HFFc6 (cell line): ENCODE results near the gene KCNMA1. TPM values are rescaled to one million over a fixed set of nuclear protein-coding genes. Genes with fewer than 3 reads are reported as not detected.
A peak's percentile ranks its signal among the peaks of the same experiment; 100 is the strongest.

Experiments used
- DNase-seq: peaks from one replicate; pipeline ENCODE4 v3.0.0-alpha.2; 2018
- H3K27ac Mint-ChIP-seq: 2 replicates; pipeline ENCODE4 v1.8.0; 2020; ENCODE audit warnings: mild to moderate bottlenecking, mixed read lengths
- H3K27me3 Mint-ChIP-seq: 2 replicates; pipeline ENCODE4 v1.8.0; 2021; ENCODE audit warnings: mild to moderate bottlenecking, moderate library complexity, mixed read lengths; ENCODE audit not compliant: insufficient read depth
- H3K36me3 Mint-ChIP-seq: 2 replicates; pipeline ENCODE4 v1.8.0; 2021; ENCODE audit warnings: low read depth, mixed read lengths
- H3K4me1 Mint-ChIP-seq: 2 replicates; pipeline ENCODE4 v1.8.0; 2020; ENCODE audit warnings: low read depth, mixed read lengths
- H3K4me3 Mint-ChIP-seq: 2 replicates; pipeline ENCODE4 v1.8.0; 2020; ENCODE audit warnings: mild to moderate bottlenecking, moderate library complexity, mixed read lengths
- H3K9me3 Mint-ChIP-seq: 2 replicates; pipeline ENCODE4 v1.8.0; 2020; ENCODE audit warnings: mild to moderate bottlenecking, mixed read lengths
- total RNA-seq, 6 experiments: library from RNA; stranded (reverse); fragmentation: NEBNext Ultra II Directional; extraction: Animal tissue kit (Norgen Biotek cat#: 25700); gene quantifications; 2 replicates in 1 of 6; 3 replicates in 5 of 6; pipeline ENCODE4 v1.2.3, GENCODE V29; 2021
- TF ChIP-seq, protein P1 (sequence below): fragments of 200-600 bp; sonication (generic); IDR thresholded peaks from 2 replicates; pipeline ENCODE4 v1.5.0; 2021; ENCODE audit warnings: antibody characterized with exemption, mild to moderate bottlenecking

KCNMA1 gene
- total RNA-seq, 6 experiments from 2014 or later = 87.1 to 191 (median 93.5) TPM

DNA sequence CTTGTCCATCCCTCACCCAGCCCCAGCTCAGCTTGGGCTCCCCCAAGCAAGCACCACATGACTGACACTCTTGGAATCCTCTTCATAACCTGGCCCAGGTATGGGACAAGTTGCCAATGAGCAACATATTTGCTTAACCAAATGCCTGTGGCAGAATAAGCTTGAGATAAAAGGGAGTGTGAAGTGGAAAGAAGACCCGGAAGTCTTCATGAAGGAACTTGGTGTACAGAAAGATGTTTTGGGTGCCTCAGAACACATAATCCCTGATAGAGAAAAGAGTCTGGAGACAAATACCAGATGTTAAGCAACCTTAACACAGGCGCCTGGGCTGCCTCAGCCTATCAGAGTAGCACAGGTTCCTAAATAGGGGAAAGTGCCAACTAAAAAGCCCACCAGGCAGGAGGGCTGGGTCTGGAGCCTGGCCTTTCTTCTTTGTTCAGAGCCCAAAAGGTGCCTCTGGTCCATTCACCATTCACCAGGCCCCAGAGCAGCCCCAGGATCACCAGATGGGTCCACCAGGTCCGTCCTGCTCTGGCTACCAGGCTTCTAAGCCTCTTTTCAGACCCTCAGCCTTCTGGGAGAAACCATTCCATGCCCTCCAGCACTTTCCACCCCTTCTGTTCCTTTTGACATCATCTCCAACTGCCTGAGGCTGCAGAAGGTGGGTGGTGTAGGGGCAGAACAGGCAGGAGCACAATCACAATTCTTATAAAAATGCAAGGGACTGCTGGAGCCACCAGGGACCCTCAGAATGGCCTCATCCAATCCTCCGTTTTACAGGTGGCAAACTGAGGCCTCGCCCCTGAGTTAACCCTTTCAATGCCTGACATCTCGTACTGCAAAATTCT is 22.6 kb downstream of the KCNMA1 start:
- no peak for DNase-seq
- TF ChIP-seq, protein P1, sequence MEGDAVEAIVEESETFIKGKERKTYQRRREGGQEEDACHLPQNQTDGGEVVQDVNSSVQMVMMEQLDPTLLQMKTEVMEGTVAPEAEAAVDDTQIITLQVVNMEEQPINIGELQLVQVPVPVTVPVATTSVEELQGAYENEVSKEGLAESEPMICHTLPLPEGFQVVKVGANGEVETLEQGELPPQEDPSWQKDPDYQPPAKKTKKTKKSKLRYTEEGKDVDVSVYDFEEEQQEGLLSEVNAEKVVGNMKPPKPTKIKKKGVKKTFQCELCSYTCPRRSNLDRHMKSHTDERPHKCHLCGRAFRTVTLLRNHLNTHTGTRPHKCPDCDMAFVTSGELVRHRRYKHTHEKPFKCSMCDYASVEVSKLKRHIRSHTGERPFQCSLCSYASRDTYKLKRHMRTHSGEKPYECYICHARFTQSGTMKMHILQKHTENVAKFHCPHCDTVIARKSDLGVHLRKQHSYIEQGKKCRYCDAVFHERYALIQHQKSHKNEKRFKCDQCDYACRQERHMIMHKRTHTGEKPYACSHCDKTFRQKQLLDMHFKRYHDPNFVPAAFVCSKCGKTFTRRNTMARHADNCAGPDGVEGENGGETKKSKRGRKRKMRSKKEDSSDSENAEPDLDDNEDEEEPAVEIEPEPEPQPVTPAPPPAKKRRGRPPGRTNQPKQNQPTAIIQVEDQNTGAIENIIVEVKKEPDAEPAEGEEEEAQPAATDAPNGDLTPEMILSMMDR = no peak
- H3K9me3 Mint-ChIP-seq = no peaks in the 10 kb centered on the region
- no peak overlapping the region for H3K27ac Mint-ChIP-seq
- peaks cover 57% of the 10 kb centered on the region for H3K4me1 Mint-ChIP-seq
- no peaks in the 10 kb centered on the region for H3K27me3 Mint-ChIP-seq
- peaks cover 29% of the 10 kb centered on the region for H3K36me3 Mint-ChIP-seq
- H3K4me3 Mint-ChIP-seq = no peak overlapping the region

- TF ChIP-seq, protein P1 = no peak
- Mint-ChIP-seq H3K36me3 (peaks cover 19% of the 10 kb centered on the region), H3K27ac (no peak overlapping the region), H3K9me3 (no peaks in the 10 kb centered on the region), H3K4me3 (no peak overlapping the region), H3K27me3 (no peaks in the 10 kb centered on the region; the same call in 1 of the 2 replicates), H3K4me1 (peaks cover 58% of the 10 kb centered on the region)
- DNase-seq = no peak
These were observed 24.0 kb downstream of the KCNMA1 start for GRCh38 chr10:77613476-77614130.

DNA sequence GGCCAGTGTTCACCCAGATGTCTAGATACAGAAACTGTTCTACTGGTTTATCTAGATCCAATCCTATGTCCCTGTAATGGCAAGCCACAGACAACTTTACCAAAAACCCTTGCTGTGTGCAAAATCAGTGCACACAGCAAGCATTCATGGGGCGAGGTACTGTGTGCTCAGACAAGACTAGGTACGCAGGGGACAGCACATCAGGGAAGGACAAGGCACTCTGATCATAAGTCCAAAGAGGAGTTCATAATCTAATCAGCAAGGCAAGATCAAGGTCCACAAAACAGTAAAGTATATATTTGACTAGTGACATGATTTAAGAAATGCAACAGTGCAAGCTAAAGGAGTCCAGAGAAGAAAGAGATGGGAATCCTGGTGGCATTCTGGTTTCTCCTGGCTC is 25.9 kb downstream of the KCNMA1 start:
- Mint-ChIP-seq H3K27ac (no peak overlapping the region), H3K4me3 (no peak overlapping the region), H3K36me3 (peaks cover 4% of the 10 kb centered on the region), H3K4me1 (peaks cover 60% of the 10 kb centered on the region), H3K27me3 (no peaks in the 10 kb centered on the region; the same call in 1 of the 2 replicates), H3K9me3 (no peaks in the 10 kb centered on the region)
- TF ChIP-seq, protein P1 = no peak
- no peak for DNase-seq

DNA sequence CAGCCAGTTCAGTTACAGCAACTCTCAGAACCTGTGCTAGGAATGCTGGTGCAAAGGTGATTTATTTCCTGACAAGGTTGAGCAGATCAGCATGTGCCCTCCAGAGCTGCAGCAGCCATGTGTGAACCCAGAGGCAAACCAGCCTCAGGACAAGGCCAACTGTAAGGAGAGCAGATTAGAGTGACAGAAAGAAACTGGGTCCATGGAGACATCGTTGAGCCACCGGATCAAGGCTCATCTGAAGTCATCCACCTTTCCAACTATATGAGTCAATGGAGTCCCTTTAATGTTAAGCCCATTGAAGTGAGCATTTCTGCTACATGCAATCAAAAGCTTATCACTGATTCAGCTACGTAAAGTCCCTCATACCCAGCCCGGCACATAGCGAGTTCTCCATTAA is 26.4 kb downstream of the KCNMA1 start:
- H3K36me3 Mint-ChIP-seq = peaks cover 4% of the 10 kb centered on the region
- no peaks in the 10 kb centered on the region for H3K9me3 Mint-ChIP-seq
- no peaks in the 10 kb centered on the region; the same call in 1 of the 2 replicates for H3K27me3 Mint-ChIP-seq

GRCh38 chr10:77609781-77610272 is 27.8 kb downstream of the KCNMA1 start:
- peak; percentile 35 for DNase-seq
- peak overlapping the region; percentile 64 for H3K27ac Mint-ChIP-seq
- TF ChIP-seq, protein P1 = no peak
- peak overlapping the region; percentile 8 for H3K4me3 Mint-ChIP-seq
- H3K9me3 Mint-ChIP-seq = no peaks in the 10 kb centered on the region
- peaks cover 68% of the 10 kb centered on the region for H3K4me1 Mint-ChIP-seq
- H3K27me3 Mint-ChIP-seq = no peaks in the 10 kb centered on the region; the same call in 1 of the 2 replicates
- peaks cover 4% of the 10 kb centered on the region for H3K36me3 Mint-ChIP-seq

More for the DNA sequence above, 26.4 kb downstream of the KCNMA1 start:
- peaks cover 62% of the 10 kb centered on the region for H3K4me1 Mint-ChIP-seq
- H3K4me3 Mint-ChIP-seq = no peak overlapping the region
- TF ChIP-seq, protein P1 = no peak
- no peak for DNase-seq
- H3K27ac Mint-ChIP-seq = no peak overlapping the region
